Activated CD8-positive, alpha-beta memory T cell treated with anti-CD3 and anti-CD28 coated beads, Interleukin-2, amount 10 ng/mL, durations not matched to agents 7 days and 5 days (primary cell): ENCODE measurements around the gene MGAT2. TPM values are rescaled to one million over a fixed set of nuclear protein-coding genes. Genes with fewer than 3 reads are reported as not detected.
A peak's percentile ranks its signal among the peaks of the same experiment; 100 is the strongest.
"Not testable (repeated sequence)": the region's sequence is repeated elsewhere in the genome, so short reads cannot be mapped to it uniquely, and the experiment has no call there.

Experiments used
- ATAC-seq: fragments of 150-1000 bp; cut with Tn5 transposase; one replicate; pipeline ENCODE4 v1.10.0; 2021; ENCODE audit warnings: moderate library complexity
- CTCF ChIA-PET: fragments of 350-600 bp; sonication (Branson Sonifier 250); formaldehyde crosslinking; loops from one replicate; lab custom pipeline; 2021; ENCODE audit warnings: antibody characterized with exemption; lab: Charles Lee
- DNase-seq: peaks from one replicate; pipeline ENCODE4 v3.0.0-alpha.2; 2020
- H3K27ac Mint-ChIP-seq: one replicate; pipeline ENCODE4 v1.8.0; 2021; ENCODE audit warnings: mild to moderate bottlenecking, mixed read lengths
- H3K27me3 Mint-ChIP-seq: one replicate; pipeline ENCODE4 v1.8.0; 2021; ENCODE audit warnings: mixed read lengths
- H3K36me3 Mint-ChIP-seq: one replicate; pipeline ENCODE4 v1.8.0; 2021; ENCODE audit warnings: mild to moderate bottlenecking, mixed read lengths
- H3K4me1 Mint-ChIP-seq: one replicate; pipeline ENCODE4 v1.8.0; 2021; ENCODE audit warnings: mixed read lengths
- H3K4me3 Mint-ChIP-seq: one replicate; pipeline ENCODE4 v1.8.0; 2021; ENCODE audit warnings: mild to moderate bottlenecking, moderate library complexity, mixed read lengths
- H3K9me3 Mint-ChIP-seq: one replicate; pipeline ENCODE4 v1.8.0; 2022; ENCODE audit warnings: low read depth, mixed read lengths
- total RNA-seq, 2 experiments: library from RNA; stranded (reverse); gene quantifications; one replicate each; pipeline ENCODE4 v1.2.3, GENCODE V29; 2021

Gene MGAT2
- 10 to 100 TPM; 68.4 to 75.9 TPM for total RNA-seq

GRCh38 chr14:49620182-49621113, at the start of gene MGAT2, which contains the start of gene RPL36AL:
MGAT2 (plus strand) TSS chr14:49620799; CDS start chr14:49621269, 470 bp downstream.
RPL36AL (minus strand) TSS chr14:49620626; CDS start chr14:49619104, 1,522 bp downstream.
- H3K27ac Mint-ChIP-seq, result peak within 1 kb of the TSS; percentile 92
- DNase-seq (peak; percentile 98), ATAC-seq (peak; percentile 88)
- H3K36me3 Mint-ChIP-seq, result peaks cover 66% of the 10 kb centered on the region
- no peaks in the 10 kb centered on the region for H3K27me3 Mint-ChIP-seq
- CTCF ChIA-PET, result interaction anchor here (1.0 to 4.0 kb wide), 18 partner anchors 9 to 246 kb away, joined by 3 to 34 read pairs (median 6); partner anchors contain the start of genes DNAAF2, KLHDC1, KLHDC2 and LRR1
- H3K9me3 Mint-ChIP-seq, result no peaks in the 10 kb centered on the region
- peaks cover 46% of the 10 kb centered on the region for H3K4me1 Mint-ChIP-seq
- peak within 1 kb of the TSS; percentile 84 for H3K4me3 Mint-ChIP-seq

- Mint-ChIP-seq H3K27ac (no peak overlapping the region), H3K27me3 (no peaks in the 10 kb centered on the region), H3K4me3 (no peak overlapping the region), H3K4me1 (peaks cover 7% of the 10 kb centered on the region), H3K36me3 (peaks cover 57% of the 10 kb centered on the region), H3K9me3 (no peaks in the 10 kb centered on the region)
- DNase-seq (no peak), ATAC-seq (no peak)
- CTCF ChIA-PET, result interaction anchor here (0.6 kb wide), 1 partner anchor 216 kb away, joined by 3 read pairs; no protein-coding TSS in a partner anchor
These were observed 46.6 kb upstream of the MGAT2 start for GRCh38 chr14:49574038-49574437.

- peaks cover 67% of the 10 kb centered on the region for H3K36me3 Mint-ChIP-seq
These were observed 42.5 kb upstream of the MGAT2 start for GRCh38 chr14:49578141-49578540.

GRCh38 chr14:49579841-49580240, 40.8 kb upstream of the MGAT2 start:
- Mint-ChIP-seq H3K36me3 (peaks cover 67% of the 10 kb centered on the region), H3K27me3 (no peaks in the 10 kb centered on the region), H3K4me3 (no peak overlapping the region), H3K9me3 (no peaks in the 10 kb centered on the region), H3K27ac (peak overlapping the region; percentile 33), H3K4me1 (peaks cover 45% of the 10 kb centered on the region)
- ATAC-seq (no peak), DNase-seq (no peak)
- CTCF ChIA-PET, result interaction anchor here (1.2 kb wide), 1 partner anchor 42 kb away, joined by 3 read pairs; no protein-coding TSS in a partner anchor

More at GRCh38 chr14:49578141-49578540, 42.5 kb upstream of the MGAT2 start:
- ATAC-seq (no peak), DNase-seq (no peak)
- H3K4me1 Mint-ChIP-seq, result peaks cover 34% of the 10 kb centered on the region
- H3K27ac Mint-ChIP-seq, result no peak overlapping the region
- H3K27me3 Mint-ChIP-seq, result no peaks in the 10 kb centered on the region
- no peak overlapping the region for H3K4me3 Mint-ChIP-seq
- H3K9me3 Mint-ChIP-seq, result no peaks in the 10 kb centered on the region
- CTCF ChIA-PET, result no interaction called here

- Mint-ChIP-seq H3K9me3 (no peaks in the 10 kb centered on the region), H3K36me3 (peaks cover 72% of the 10 kb centered on the region), H3K4me1 (peaks cover 45% of the 10 kb centered on the region), H3K27ac (peak overlapping the region; percentile 27), H3K4me3 (no peak overlapping the region), H3K27me3 (no peaks in the 10 kb centered on the region)
- DNase-seq (no peak), ATAC-seq (no peak)
- CTCF ChIA-PET, result interaction anchor here (0.9 kb wide), 1 partner anchor 120 kb away, joined by 3 read pairs; no protein-coding TSS in a partner anchor
These were observed 39.1 kb upstream of the MGAT2 start for GRCh38 chr14:49581209-49582112.

GRCh38 chr14:49582113-49582977, 38.3 kb upstream of the MGAT2 start:
- peak overlapping the region; percentile 29 for H3K27ac Mint-ChIP-seq
- ATAC-seq (no peak), DNase-seq (no peak)
- no peaks in the 10 kb centered on the region for H3K9me3 Mint-ChIP-seq
- H3K4me3 Mint-ChIP-seq, result no peak overlapping the region
- CTCF ChIA-PET, result interaction anchor here (0.5 to 1.2 kb wide), 3 partner anchors 17 to 121 kb away, joined by 3 to 4 read pairs (median 3); partner anchors contain the start of gene LRR1
- H3K4me1 Mint-ChIP-seq, result peaks cover 49% of the 10 kb centered on the region
- H3K36me3 Mint-ChIP-seq, result peaks cover 65% of the 10 kb centered on the region
- H3K27me3 Mint-ChIP-seq, result no peaks in the 10 kb centered on the region

GRCh38 chr14:49583629-49584028, 37.0 kb upstream of the MGAT2 start:
- DNase-seq, result no peak
- H3K27me3 Mint-ChIP-seq, result no peaks in the 10 kb centered on the region
- CTCF ChIA-PET, result interaction anchor here (0.7 to 1.2 kb wide), 2 partner anchors 15 to 38 kb away, joined by 3 read pairs; partner anchors contain the start of gene LRR1
- peaks cover 57% of the 10 kb centered on the region for H3K36me3 Mint-ChIP-seq
- peak overlapping the region; percentile 99 for H3K27ac Mint-ChIP-seq
- H3K4me1 Mint-ChIP-seq, result peaks cover 47% of the 10 kb centered on the region
- peak overlapping the region; percentile 89 for H3K4me3 Mint-ChIP-seq
- no peak for ATAC-seq
- no peaks in the 10 kb centered on the region for H3K9me3 Mint-ChIP-seq

GRCh38 chr14:49584058-49584457, 36.5 kb upstream of the MGAT2 start:
- Mint-ChIP-seq H3K27ac (peak overlapping the region; percentile 99), H3K4me3 (peak overlapping the region; percentile 89), H3K4me1 (peaks cover 47% of the 10 kb centered on the region), H3K27me3 (no peaks in the 10 kb centered on the region), H3K9me3 (no peaks in the 10 kb centered on the region), H3K36me3 (peaks cover 54% of the 10 kb centered on the region)
- ATAC-seq, result no peak
- CTCF ChIA-PET, result interaction anchor here (0.7 kb wide), 1 partner anchor 37 kb away, joined by 3 read pairs; no protein-coding TSS in a partner anchor
- no peak for DNase-seq

GRCh38 chr14:49584981-49585640, 35.5 kb upstream of the MGAT2 start:
- peak; percentile 48 for DNase-seq
- not testable (repeated sequence) for ATAC-seq, H3K9me3 Mint-ChIP-seq, H3K27me3 Mint-ChIP-seq
- peaks cover 41% of the 10 kb centered on the region for H3K4me1 Mint-ChIP-seq
- CTCF ChIA-PET, result interaction anchor here (0.7 to 4.6 kb wide), 5 partner anchors 12 to 124 kb away, joined by 3 to 78 read pairs (median 3); partner anchors contain the start of gene LRR1
- H3K4me3 Mint-ChIP-seq, result peak overlapping the region; percentile 89
- H3K36me3 Mint-ChIP-seq, result peaks cover 49% of the 10 kb centered on the region
- peak overlapping the region; percentile 99 for H3K27ac Mint-ChIP-seq

GRCh38 chr14:49585803-49586672, 34.6 kb upstream of the MGAT2 start, which contains the start of gene RPS29:
RPS29 (minus strand) TSS chr14:49586380; CDS start chr14:49586346, 34 bp downstream.
- ATAC-seq (peak; percentile 87), DNase-seq (peak; percentile 99)
- H3K4me1 Mint-ChIP-seq, result peaks cover 38% of the 10 kb centered on the region
- H3K9me3 Mint-ChIP-seq, result no peaks in the 10 kb centered on the region
- peak within 1 kb of the TSS; percentile 89 for H3K4me3 Mint-ChIP-seq
- peaks cover 46% of the 10 kb centered on the region for H3K36me3 Mint-ChIP-seq
- CTCF ChIA-PET, result interaction anchor here (0.9 to 4.6 kb wide), 15 partner anchors 11 to 276 kb away, joined by 3 to 78 read pairs (median 4); partner anchors contain the start of genes DNAAF2, LRR1, MGAT2 and RPL36AL
- no peaks in the 10 kb centered on the region for H3K27me3 Mint-ChIP-seq
- H3K27ac Mint-ChIP-seq, result peak within 1 kb of the TSS; percentile 99
